ENCODE results near the gene NR5A1. TPM values are rescaled to one million over a fixed set of nuclear protein-coding genes. Genes with fewer than 3 reads are reported as not detected.

The NR5A1 gene
- total RNA-seq, 1 experiment from 2014 or later: not detected

DNA sequence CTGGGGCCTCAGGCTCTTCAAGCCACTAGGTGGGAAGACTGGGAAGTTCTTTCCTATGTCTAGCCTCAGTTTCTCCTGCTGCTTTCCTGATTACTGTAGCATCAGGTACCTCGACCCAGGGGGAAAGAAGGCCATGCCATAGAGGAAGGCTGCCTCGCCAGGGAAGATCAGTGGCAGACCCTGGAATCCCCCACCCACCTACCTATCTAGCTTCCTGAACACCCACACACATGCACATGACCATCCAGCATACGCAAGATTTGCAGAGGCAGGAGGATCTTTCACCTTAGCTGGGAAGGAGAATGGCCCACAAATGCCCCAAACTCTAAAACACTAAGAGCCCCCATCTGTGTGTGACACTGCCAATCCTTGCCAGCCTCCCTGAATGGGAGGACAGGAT is 8.0 kb downstream of the NR5A1 start:
- DNase-seq (ENCODE audit: low read depth): no peak

DNA sequence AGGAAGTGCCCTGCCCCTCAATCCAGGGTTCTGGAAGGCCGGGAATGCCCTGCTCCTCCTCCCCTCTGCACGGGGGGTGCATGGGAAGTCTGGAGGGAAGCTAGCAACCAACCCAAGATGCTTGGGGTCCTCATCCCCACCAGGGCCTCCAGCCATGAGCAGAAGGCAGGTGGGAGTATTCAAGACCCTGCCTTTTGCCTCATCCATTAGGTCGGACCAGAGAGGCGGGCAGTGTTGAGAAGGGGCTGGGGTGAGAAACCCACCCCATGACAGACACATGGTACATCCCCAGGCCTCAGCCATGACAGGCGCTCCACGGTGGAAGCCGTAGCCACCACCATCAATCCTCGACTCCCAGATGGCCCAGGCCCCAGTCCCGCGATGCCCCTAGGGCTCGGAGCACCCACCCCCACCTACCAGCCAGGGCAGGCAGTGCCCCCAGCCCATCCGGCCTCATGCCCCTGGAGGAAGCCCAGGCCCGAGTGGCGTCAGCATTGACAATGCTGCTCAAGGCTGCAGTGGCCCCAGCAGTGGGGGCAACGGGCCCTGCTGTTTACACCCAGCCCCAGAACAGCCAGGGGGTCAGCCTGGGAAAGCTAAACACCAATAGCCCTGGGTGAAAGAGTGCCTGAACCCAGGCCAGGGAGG is 8.6 kb downstream of the NR5A1 start:
- DNase-seq (ENCODE audit: low read depth): no peak

DNA sequence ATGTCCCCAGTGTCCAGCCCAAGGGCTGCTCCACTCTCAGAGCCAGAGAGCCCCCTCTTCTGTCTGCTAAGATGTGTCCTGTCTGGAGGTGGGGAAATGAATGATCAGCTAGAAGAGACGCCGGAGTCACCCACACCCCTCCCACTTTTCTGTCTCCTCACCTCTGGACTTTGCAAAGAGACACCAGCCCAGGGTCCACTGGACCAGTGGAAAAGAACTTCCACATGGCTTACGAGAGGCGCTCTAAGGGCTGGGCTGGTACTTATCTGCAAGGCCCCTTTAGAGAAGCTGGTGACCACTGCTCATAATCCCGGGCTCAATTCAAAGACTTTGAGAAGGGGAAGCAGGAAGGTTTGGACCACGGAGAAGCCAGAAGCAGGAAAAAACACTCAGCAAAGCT is 9.2 kb downstream of the NR5A1 start:
- no peak for DNase-seq (ENCODE audit: low read depth)

DNA sequence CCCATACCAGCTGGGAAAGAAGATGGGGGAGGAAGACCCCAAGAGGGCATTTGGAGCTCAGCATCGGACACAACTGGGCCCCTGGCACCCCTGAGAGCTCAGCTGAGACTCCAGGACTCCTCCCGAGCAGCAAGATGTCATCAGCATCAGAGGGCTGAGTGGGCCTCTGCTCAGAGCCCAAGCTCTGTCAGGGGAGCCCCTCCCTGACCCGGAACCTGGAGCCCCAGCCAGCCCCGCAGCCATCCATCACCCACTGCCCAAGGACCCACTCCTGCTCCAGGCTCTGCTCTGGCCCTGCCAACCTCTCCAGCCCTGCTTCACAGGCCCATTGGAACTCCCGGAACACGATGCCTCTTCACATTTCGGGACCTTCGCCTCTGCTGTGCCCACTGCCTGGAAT is 9.8 kb downstream of the NR5A1 start:
- DNase-seq (ENCODE audit: low read depth): no peak

DNA sequence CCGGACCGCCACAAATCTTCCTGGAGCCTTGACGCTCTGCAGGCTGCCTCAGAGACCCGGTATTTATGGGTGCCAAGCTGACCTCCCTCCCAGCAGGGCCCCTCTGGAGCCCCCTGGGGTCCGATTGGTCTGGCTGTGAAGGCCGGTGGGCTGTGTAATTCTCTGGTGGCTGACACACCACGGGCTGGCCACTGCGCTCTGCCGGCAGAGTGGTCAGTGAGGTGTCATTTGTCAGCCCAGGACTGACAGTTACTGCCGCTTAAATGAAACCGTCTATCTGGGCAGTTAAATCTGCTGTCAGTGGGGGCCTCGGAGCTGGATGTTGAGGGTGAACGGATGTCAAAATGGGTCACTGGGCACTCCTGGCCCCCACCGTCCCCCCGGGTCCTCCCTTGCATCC is 10.7 kb downstream of the NR5A1 start:
- DNase-seq (ENCODE audit: low read depth): no peak

DNA sequence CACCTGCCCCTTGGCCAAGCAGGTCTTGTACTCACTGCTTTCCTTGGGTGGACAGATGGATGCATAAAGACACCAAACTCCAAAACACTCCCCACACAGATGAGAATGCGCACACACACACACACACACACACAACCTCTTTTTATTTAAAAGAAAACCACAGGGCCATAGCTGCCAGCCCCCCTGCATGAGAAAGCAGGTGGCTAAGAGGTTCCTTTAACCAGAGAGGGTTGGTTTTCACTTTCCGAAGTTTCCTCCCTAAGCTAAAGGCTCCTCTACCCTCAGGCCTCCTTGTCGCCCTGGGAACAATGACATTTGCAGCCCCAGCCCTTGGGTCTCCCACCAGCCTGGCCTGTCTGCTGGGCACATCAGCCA is 11.1 kb downstream of the NR5A1 start:
- no peak for DNase-seq (ENCODE audit: low read depth)

DNA sequence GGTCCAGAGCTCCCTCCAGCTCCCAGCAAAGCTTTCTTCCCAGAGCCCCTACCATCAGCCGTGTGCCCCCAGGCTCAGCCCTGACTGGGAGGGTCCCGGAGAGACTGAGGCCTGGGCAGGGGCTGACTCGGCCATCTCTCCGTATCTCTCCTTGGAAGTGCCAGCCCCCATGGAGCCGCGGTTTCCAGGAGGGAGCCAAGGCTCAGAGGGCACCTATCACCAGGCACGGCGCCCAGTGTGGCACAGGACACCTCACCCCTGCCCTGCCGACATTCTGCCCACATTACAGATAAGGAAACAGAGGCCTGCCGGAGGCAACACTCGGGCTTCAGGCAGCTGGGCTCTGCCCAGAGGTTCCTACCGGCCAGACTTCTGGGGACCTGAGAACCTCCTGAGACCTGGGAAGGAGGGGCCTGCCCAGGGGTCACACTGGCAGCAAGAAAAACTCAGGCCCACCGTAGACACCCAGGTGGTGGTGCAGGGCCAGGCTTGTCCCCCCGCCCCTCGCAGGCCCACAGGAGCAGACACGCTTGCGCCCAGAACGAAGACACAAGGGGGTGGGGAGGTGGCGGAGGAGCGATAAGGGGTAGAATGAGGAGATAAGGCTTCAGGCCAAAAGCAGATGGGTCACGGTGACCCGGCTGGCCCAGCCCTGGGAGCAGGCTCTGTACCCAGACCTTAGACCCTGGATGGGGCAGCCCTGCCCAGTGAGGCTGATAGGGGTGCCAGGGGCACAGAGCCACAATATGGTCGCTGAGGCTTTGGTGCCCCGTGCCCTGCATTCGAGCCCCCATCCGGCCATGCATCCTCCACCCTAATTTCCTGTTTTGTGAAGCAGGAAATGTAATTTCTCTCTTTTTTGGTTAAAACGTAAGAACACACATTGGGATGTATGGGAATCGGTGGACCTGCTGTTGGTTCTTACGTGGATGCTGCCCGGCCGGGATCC is 11.8 kb downstream of the NR5A1 start:
- DNase-seq (ENCODE audit: low read depth): no peak

DNA sequence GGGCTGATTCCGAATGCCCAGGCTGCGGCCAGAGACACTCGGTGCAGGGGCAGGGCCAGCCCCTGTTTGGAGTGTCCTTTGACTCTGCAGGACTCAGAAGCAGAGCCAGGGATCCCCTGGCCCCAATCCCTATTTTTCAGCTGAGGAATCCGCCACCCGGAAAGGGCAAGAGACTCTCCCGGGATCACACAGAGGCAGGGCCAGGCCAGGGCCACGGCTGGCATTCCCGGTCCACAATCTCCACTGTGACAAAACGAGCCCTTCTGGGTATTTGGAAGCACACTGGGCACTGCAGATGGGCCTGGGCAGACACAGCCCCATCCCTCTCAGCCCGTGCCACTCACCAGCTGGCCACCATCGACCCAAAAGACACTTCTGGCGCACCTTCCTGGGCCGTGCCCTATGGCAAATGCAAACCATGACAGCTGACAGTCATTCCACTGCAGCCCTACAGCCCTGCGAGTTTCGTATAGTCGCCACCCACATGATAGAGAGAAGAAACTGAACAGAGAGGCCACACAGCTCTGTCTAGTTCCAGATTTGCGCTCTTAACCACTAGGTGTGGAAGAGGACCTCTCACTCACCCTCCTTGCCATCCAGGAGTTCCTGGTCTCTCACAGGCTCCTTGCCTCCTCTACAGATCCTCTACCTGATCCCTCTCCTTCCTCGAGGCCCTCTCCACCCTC is 13.3 kb downstream of the NR5A1 start:
- DNase-seq (ENCODE audit: low read depth): no peak

DNA sequence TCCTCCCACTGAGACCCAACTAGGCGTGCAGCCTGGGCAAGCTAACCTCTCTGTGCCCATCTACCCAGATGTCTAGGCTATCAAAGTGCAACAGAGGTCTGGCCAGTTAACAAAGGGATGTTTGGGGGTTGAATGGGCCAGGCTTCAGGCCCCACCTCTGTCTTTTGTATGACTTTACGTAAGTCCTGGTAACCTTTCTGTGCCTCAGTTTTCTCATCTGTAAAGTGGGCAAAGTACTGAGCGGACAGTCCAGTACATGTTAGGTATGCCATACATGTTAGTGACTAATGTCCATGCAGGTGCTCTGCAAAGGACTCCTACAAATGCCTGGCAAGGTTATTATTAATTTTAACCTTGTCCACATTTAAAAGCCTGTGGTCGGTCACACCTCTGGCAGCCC is 14.0 kb downstream of the NR5A1 start:
- no peak for DNase-seq (ENCODE audit: low read depth)

DNA sequence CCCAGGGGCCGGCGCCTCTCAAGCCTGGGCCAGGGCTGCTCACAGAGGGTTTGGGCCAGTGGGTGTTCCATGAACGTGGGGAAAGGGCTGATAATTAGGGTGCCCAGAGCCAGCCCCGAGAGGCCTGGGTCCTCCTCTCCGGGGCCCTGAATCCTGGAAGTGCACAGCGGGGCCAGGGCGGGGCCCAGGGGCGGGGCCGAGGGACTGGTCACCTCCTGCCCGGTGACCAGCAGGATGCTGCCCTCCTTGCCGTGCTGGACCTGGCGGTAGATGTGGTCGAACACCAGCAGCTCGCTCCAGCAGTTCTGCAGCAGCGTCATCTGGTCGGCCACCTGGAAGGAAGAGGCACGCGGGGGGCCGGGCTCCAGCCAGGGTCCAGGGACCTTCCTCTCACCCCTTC is 14.4 kb downstream of the NR5A1 start:
- no peak for DNase-seq (ENCODE audit: low read depth)

DNA sequence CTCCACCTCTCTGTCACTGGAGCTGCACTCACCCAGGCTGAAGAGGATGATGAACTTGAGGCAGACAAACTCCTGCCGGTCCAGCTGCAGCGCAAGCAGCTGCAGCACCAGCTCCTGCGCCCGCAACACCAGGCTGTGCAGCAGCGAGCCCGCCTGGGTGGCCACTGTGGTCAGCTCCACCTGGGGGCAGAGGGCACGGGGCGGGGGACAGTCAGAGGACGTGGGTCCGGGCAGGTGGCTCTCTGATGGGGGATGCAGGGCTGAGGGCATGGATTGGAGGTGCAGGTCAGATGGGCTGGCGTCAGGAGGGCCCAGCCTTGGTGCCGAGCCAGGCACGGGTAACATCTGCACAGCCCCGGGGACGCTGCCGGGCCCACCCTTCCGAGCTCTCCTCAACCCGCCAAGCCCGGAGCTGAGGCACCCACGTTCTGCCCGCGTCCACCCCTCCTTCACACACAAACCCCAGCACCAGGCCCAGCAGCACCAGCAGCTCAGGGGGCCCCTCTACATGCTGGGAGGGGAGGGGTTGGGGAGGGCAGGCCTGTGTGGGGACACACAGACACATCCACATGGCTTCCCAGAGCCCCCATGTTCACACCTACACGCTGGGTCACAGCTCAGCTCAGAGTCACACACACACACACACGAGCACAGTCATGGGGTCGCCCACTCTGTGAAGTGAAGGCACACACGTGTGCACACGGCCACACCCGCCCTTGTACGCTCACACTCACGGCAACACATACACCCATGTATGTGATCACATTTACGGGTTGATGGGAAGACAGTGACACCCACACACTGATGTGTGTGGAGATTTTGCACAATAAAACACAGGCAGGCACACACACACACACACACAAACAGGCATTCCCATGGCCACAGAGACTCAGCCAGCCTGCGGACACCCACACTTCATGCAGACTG is 15.9 kb downstream of the NR5A1 start:
- no peak for DNase-seq (ENCODE audit: low read depth)

DNA sequence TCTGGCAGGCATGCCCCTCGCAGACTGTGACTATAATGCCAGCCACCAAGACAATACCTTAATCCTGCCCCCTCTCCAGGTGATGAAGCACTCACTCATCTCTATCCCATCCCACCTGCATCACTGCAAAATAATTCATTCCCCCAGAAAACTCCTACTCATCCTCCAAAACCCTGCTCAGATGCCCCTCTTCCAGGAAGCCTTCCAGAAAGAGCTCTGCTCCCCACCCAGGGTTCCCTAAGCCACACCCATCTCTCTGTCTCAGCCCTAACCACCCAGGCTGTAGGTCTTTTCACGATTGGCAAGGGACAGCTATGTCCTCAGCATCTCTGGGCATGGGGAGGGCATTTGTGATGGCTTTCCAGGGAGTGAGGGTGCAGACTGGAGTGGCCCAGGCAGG is 17.2 kb downstream of the NR5A1 start:
- no peak for DNase-seq (ENCODE audit: low read depth)

DNA sequence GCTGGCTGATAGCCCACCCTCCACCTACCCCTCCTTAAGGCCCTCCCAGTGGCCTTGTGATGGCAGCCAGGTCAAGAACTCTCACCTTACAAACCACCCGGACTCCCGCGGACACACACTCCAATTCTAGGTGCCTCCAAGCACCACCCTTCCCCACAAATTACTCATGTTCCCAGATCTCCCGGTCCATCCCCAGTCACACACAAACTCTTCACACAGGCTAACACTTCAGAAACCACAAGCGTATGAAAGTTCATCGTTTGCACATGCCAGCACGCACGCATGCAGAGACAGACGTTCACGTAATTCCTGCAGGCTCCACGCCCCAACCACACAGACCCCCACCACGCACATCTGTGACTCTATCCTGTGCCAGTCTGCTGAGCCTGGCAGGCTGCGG is 18.0 kb downstream of the NR5A1 start:
- no peak for DNase-seq (ENCODE audit: low read depth)

DNA sequence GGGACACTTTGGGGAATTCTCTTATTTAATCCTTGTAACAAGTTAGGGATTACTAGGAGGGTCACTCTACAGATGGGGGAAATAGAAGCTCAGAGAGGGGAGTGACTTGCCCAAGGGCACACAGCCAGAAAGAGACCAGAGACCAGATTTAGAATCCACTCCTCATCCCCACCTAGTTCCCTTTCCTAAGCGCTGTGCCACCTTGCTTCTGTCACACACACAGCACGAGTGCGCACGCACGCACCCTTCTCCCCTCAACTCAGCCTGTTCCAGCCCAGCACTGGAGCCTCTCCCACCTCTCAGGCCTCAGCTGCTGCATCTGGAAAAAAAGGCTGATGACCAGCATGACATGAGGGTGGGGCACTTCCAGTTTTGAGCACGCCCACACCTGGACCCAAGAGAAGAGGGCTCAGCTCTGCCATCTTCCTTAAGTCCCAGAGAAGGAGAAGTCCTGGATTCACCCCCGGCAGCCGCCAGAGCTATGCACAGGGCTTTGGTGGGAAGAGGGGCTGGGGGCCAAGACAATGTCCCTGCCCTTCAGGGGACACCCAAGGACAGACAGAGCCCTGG is 18.5 kb downstream of the NR5A1 start:
- DNase-seq (ENCODE audit: low read depth): no peak

DNA sequence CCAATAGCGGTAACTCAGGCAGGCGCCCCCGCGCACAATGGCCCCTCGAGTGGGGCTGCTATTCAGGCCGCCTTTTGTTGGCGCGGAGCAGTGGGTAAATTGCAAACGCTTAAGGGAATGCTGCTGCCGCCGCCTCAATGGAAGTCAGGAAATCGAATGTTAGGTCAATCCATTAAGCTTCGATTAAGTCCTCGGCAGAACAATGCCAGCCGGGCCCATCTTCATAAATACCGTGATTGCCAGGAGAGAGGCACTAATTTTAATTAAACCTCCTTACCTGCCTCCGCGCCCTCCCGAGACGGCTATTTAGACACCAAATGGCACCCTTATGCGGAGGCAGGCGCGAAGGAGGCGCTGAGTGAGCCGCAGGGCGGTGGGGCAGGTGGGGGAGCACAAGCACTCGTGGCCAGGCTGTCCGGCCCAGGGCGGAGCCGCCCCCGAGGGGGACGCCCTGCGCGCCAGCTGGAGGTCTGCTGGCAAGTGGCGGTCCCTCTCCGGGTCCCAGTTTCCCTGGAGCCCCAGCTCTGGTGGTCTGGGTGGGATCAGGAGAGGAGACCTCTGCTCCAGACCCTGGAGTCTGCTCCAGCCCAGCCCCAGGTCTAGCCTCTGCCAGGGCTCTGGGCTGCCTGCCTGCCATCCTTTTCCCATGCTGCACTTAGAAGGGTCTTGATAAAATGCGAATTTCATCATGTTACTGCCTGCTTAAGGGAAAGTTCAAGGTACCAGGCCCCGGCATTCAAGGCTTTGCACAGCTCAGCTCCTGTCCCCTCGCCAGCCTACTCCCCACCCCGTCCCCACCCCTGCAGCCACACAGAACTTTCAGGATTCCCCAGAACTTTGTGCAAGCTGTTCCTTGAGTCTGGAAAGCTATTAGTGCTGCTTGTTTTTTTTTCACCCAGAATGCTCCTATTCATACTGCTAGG is 19.7 kb downstream of the NR5A1 start:
- DNase-seq (ENCODE audit: low read depth): no peak

DNA sequence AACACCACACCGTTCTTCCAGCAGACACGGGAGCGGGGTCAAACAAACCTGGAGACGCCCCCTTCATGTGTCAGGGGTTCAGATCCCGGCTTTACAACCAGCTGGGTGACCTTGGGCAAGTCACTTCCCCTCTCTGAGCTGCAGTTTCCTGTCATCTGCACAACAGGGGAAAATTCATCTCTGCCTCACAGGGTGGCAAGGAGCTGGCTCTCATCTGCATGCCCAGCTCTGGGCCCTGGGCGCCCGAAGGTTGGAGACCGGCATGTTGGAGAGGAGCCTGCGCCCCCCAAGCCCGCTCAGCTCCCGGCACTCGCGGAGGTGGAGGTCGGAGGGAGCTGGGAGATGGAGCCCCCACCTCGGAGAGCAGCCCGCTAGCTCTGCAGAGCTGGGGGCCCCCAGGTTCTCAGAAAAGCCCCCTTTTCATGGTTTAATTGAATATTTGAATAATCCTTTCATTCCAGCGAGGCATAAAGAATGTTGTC is 20.4 kb downstream of the NR5A1 start:
- no peak for DNase-seq (ENCODE audit: low read depth)

DNA sequence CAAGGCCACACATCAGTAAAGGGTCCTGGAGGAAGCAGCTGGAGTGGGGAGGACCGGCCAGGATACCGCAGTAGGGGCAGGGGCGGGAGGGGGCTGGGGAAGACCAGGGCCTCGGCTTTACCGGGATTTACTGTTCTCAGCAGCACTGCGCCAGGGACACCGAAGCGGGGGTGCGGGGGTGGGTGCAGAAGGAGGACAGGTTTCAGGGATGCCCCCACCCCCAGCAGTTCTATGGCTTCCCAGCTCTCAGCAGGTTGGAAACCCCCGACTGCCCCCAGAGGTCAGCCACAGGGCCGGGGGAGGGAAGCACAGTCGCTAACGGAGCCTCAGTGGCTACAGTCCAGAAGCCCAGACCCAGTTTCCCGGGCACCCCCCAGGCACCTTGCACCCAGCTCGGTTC is 21.3 kb downstream of the NR5A1 start:
- no peak for DNase-seq (ENCODE audit: low read depth)

DNA sequence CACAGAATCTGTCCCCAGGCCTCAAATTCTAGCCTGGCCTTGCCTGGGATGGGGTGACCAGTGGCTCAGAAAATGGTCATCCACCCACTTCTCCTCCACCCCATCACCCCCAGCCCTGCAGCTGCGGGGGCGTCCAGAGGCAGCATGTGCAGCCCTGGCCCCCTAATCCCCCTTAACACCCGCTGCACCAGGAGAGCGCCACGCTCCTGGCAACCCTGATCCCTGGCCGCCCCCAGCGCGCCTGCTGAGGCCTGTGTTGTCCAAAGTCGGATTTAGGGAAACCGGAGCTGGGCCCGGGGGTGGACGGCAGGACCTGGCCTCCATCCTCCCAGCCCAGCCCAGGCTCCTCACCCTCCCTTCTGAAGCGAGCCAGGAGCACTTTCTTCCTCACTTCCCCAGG is 22.0 kb downstream of the NR5A1 start:
- no peak for DNase-seq (ENCODE audit: low read depth)

DNA sequence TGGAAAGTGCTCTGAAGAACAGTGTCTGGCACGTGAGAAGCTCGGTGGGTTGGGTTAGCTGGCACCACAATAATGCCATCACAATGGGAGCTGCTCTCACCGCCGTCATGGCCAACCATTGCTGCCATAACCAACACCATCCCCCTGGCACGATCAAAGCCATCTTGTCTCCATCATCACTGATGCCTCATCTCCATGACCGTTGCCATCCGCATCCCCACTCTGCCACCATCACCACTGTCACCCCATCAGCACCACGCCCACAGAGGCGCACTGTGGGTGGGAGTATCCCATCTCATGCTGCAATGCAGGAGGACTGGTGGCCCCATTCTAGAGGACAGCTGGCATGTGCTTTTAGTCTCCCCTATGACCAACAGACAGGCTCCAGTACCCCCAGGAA is 23.7 kb downstream of the NR5A1 start:
- DNase-seq (ENCODE audit: low read depth): no peak
